Measurements from ENCODE around the gene SYNGR2.

Gene SYNGR2

GRCh38 chr17:78168242-78168902 lies at the start of gene SYNGR2:
Gene SYNGR2 (plus strand): TSS chr17:78168581. CDS start chr17:78168617, 36 bp downstream.
- no peak for DNase-seq

- no peak for DNase-seq
Measured at GRCh38 chr17:78118801-78119241, 49.6 kb upstream of the SYNGR2 start.

GRCh38 chr17:78120537-78120936 lies 47.8 kb upstream of the SYNGR2 start:
- DNase-seq = no peak

GRCh38 chr17:78120971-78121800 lies 47.2 kb upstream of the SYNGR2 start:
- no peak for DNase-seq

- DNase-seq = no peak
Measured at GRCh38 chr17:78121801-78122215, 46.6 kb upstream of the SYNGR2 start.

GRCh38 chr17:78122216-78122930 lies 46.0 kb upstream of the SYNGR2 start:
- DNase-seq = no peak

GRCh38 chr17:78122931-78123249 lies 45.5 kb upstream of the SYNGR2 start:
- no peak for DNase-seq

- DNase-seq = no peak
Measured at GRCh38 chr17:78123258-78123929, 45.0 kb upstream of the SYNGR2 start.

GRCh38 chr17:78124081-78124835 lies 44.1 kb upstream of the SYNGR2 start:
- no peak for DNase-seq

GRCh38 chr17:78124836-78125137 lies 43.6 kb upstream of the SYNGR2 start:
- DNase-seq = no peak

GRCh38 chr17:78125138-78125913 lies 43.1 kb upstream of the SYNGR2 start:
- no peak for DNase-seq

GRCh38 chr17:78125976-78126894 lies 42.1 kb upstream of the SYNGR2 start:
- no peak for DNase-seq

GRCh38 chr17:78126895-78127238 lies 41.5 kb upstream of the SYNGR2 start:
- DNase-seq = no peak

GRCh38 chr17:78127239-78127887 lies 41.0 kb upstream of the SYNGR2 start:
- DNase-seq = no peak

- DNase-seq = no peak
Measured at GRCh38 chr17:78127888-78128550, 40.4 kb upstream of the SYNGR2 start.

GRCh38 chr17:78128551-78129350 lies 39.6 kb upstream of the SYNGR2 start, which contains the start of gene TMC6:
Gene TMC6 (minus strand): TSS chr17:78128755. CDS start chr17:78126832, 1,923 bp downstream.
- DNase-seq = no peak

GRCh38 chr17:78129351-78130089 lies 38.9 kb upstream of the SYNGR2 start:
- no peak for DNase-seq

- DNase-seq = no peak
Measured at GRCh38 chr17:78130090-78130436, 38.3 kb upstream of the SYNGR2 start.

Measured in NCI-H187 treated with DMSO at 0.1 percent for 48 hours (cell line).